ENCODE measurements around the gene HOXD11.

HOXD11 gene

DNA sequence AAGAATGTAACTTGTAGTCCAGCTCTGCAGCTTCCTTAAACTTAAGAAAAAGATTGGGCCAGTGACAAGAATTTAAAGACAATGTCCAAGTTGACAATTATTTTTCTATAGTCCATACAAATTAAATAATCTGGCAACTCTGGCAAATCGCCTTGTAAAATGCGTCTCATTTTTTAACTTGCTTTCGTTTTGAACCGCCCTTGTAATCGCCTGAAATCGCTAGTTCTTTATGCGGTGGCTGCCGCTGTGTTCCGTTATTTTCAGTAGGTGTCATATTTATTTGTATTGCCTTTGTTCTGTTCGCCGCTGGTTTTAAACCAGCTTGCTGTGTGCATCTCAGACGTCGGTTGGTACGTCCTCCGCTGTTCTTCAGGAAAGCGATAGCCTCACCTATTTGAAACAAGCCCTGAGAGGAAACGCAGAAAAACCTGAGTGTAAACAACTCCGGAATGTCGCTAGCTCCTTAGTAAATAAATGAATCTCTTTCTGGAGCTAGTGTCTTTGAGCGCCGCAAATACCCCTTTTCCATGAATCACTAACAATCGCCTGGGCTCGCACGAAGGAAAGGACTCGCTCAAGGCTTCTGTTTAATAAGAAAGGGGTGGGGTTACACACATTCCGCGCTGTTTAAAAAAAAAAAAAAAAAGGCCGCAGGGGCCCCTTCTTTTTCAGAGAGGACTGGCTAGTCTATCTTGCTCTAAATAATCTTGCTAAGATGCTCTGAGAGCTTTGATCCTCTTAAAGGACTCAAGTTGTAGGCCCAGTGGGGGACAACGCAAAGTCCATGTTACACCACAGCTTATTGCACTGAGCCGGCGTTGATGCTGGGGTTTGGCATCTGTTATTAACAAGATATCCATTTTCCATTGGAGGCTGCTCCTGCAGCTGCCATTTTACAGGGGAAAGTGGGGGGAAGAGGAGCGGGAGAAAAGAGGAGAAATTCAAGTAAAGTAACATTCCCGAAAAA is 25.4 kb downstream of the HOXD11 start:
- TF ChIP-seq CTCF (IDR thresholded peaks at IDR 0.05) = no peak
- Histone ChIP-seq H3K4me3 (peak overlapping the region; percentile 48), H3K27ac (no peak overlapping the region)
- DNase-seq (ENCODE audit: low spot score) = no peak

DNA sequence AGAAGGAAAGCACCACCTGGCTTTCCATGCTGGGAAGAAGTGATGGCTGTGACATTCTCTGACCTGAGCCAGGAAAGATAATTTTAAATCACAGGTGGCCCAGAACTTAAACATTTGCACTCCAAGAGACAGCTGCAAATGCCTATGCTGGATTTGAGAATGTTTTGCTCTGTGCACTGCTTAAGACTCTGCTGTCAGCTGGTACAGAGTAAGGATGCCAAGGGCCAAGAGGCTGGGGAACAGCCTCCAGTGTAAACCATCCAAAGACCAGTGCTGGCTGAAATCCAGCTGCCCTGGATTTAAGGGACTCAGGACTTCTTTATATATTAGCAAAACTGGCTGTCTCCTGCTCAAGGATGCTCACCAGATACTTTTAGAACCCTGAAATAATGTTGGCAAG is 26.3 kb downstream of the HOXD11 start:
- H3K27ac ChIP-seq = no peak overlapping the region
- DNase-seq (ENCODE audit: low spot score) = no peak
- TF ChIP-seq CTCF (IDR thresholded peaks at IDR 0.05) = no peak
- H3K4me3 ChIP-seq = no peak overlapping the region

- TF ChIP-seq CTCF (IDR thresholded peaks at IDR 0.05) = no peak
- Histone ChIP-seq H3K27ac (peak overlapping the region in 1 of 2 donors; percentile 5), H3K4me3 (no peak overlapping the region)
- DNase-seq (ENCODE audit: low spot score) = no peak
Measured at GRCh38 chr2:176134035-176134434, 27.0 kb downstream of the HOXD11 start.

DNA sequence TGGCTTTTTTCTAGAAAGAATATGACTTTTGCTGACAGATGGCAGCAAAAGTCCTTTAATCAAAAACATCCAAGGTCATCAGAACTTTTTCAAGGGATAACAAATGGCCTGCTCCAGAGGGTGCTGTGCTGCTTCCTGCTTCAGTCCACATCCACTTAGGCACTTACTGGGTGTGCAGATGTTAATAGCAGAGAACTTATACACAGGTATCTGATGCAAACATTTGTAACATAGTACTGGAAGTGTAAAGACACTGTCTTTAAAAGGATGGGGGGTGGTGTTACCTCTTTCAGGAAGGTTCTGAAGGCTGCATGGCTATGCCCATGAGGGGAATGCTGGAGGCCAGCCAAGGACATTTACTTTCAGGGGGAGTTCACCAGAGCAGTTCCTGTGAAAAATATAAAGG is 28.0 kb downstream of the HOXD11 start:
- TF ChIP-seq CTCF (IDR thresholded peaks at IDR 0.05) = no peak
- H3K4me3 ChIP-seq = no peak overlapping the region
- H3K27ac ChIP-seq = peak overlapping the region in 1 of 2 donors; percentile 77
- DNase-seq (ENCODE audit: low spot score) = no peak

- TF ChIP-seq CTCF (IDR thresholded peaks at IDR 0.05) = no peak
- Histone ChIP-seq H3K4me3 (peak overlapping the region; percentile 76), H3K27ac (peak overlapping the region; percentile 2 to 77)
- DNase-seq (ENCODE audit: low spot score) = no peak
Measured at GRCh38 chr2:176136374-176137251, 29.5 kb downstream of the HOXD11 start.

- no peak for TF ChIP-seq CTCF (IDR thresholded peaks at IDR 0.05)
- no peak for DNase-seq (ENCODE audit: low spot score)
- peak overlapping the region in 1 of 2 donors; percentile 77 for H3K27ac ChIP-seq
- peak overlapping the region; percentile 76 for H3K4me3 ChIP-seq
Measured at GRCh38 chr2:176137252-176137580, 30.1 kb downstream of the HOXD11 start.

All from coronary artery (tissue), 2 donors.